GM18517 (cell line): ENCODE data around the gene MRPL20.
"Not testable (repeated sequence)": the region's sequence is repeated elsewhere in the genome, so short reads cannot be mapped to it uniquely, and the experiment has no call there.

ENCODE experiments used
- ATAC-seq: cut with Tn5 transposase; IDR thresholded peaks from one replicate; pipeline ENCODE4 v1.9.1; 2021; ENCODE audit warnings: mild to moderate bottlenecking, moderate library complexity; ENCODE audit not compliant: unreplicated experiment

The MRPL20 gene

GRCh38 chr1:1411626-1412025 is 4.5 kb upstream of the MRPL20 start:
- ATAC-seq: no peak

- ATAC-seq: not testable (repeated sequence)
These were observed 3.1 kb upstream of the MRPL20 start for GRCh38 chr1:1410238-1410637.

GRCh38 chr1:1407636-1408318 is 684 bp upstream of the MRPL20 start:
- ATAC-seq: peak; percentile 42

GRCh38 chr1:1406101-1406820 is 832 bp downstream of the MRPL20 start:
- no peak for ATAC-seq

- ATAC-seq: no peak
These were observed 3.4 kb downstream of the MRPL20 start for GRCh38 chr1:1403653-1404052.

- not testable (repeated sequence) for ATAC-seq
These were observed 4.1 kb downstream of the MRPL20 start for GRCh38 chr1:1402901-1403392.

GRCh38 chr1:1402072-1402900 is 4.8 kb downstream of the MRPL20 start:
- no peak for ATAC-seq

- ATAC-seq: no peak
These were observed 5.6 kb downstream of the MRPL20 start for GRCh38 chr1:1401457-1402010.

- ATAC-seq: no peak
These were observed 6.3 kb downstream of the MRPL20 start for GRCh38 chr1:1400576-1401456.

- no peak for ATAC-seq
These were observed 7.1 kb downstream of the MRPL20 start for GRCh38 chr1:1399872-1400575.

GRCh38 chr1:1399187-1399871 is 7.8 kb downstream of the MRPL20 start, which contains the start of gene CCNL2:
Gene CCNL2, minus strand, starts transcription at chr1:1399335. Its CDS starts 29 bp downstream, at chr1:1399306.
- peak; percentile 83 for ATAC-seq

- peak; percentile 30 for ATAC-seq
These were observed 8.4 kb downstream of the MRPL20 start for GRCh38 chr1:1398677-1399186.

GRCh38 chr1:1397839-1398523 is 9.1 kb downstream of the MRPL20 start:
- no peak for ATAC-seq

GRCh38 chr1:1395166-1395565 is 11.9 kb downstream of the MRPL20 start:
- no peak for ATAC-seq

GRCh38 chr1:1394116-1394515 is 13.0 kb downstream of the MRPL20 start:
- no peak for ATAC-seq

GRCh38 chr1:1393428-1393827 is 13.7 kb downstream of the MRPL20 start:
- ATAC-seq: no peak

- no peak for ATAC-seq
These were observed 14.1 kb downstream of the MRPL20 start for GRCh38 chr1:1393014-1393413.

GRCh38 chr1:1391225-1391624 is 15.9 kb downstream of the MRPL20 start:
- ATAC-seq: no peak
